Calu3 (cell line): ENCODE measurements around the gene MLLT6. TPM values are rescaled to one million over a fixed set of nuclear protein-coding genes. Genes with fewer than 3 reads are reported as not detected.

ENCODE experiments used
- BruUV-seq: library from RNA; stranded (reverse); fragments of 400-500 nt; replicated peaks from 2 replicates; lab custom pipeline; 2021; lab: Mats Ljungman, UMichigan
- CTCF ChIA-PET: fragments of 300-600 bp; sonication (Branson Sonifier 250); formaldehyde crosslinking; loops from one replicate; lab custom pipeline; 2022; ENCODE audit warnings: antibody characterized with exemption; lab: Charles Lee
- DNase-seq: peaks from one replicate; pipeline ENCODE4 v3.0.0; 2022
- H3K27ac Mint-ChIP-seq: one replicate; pipeline ENCODE4 v1.8.0; 2022; ENCODE audit warnings: mixed read lengths; ENCODE audit not compliant: unreplicated experiment
- H3K27me3 Mint-ChIP-seq: one replicate; pipeline ENCODE4 v1.8.0; 2022; ENCODE audit warnings: mixed read lengths; ENCODE audit not compliant: unreplicated experiment
- H3K36me3 Mint-ChIP-seq: one replicate; pipeline ENCODE4 v1.8.0; 2022; ENCODE audit warnings: mild to moderate bottlenecking, moderate library complexity, mixed read lengths; ENCODE audit not compliant: insufficient read depth, unreplicated experiment
- H3K4me1 Mint-ChIP-seq: one replicate; pipeline ENCODE4 v1.8.0; 2022; ENCODE audit warnings: mild to moderate bottlenecking, low read depth, mixed read lengths; ENCODE audit not compliant: unreplicated experiment
- H3K4me3 Mint-ChIP-seq: one replicate; pipeline ENCODE4 v1.8.0; 2022; ENCODE audit warnings: mild to moderate bottlenecking, low read depth, moderate library complexity, mixed read lengths; ENCODE audit not compliant: unreplicated experiment
- H3K9me3 Mint-ChIP-seq: one replicate; pipeline ENCODE4 v1.8.0; 2022; ENCODE audit warnings: low read depth, mixed read lengths; ENCODE audit not compliant: unreplicated experiment
- intact Hi-C: fragments of 100-400 bp; cut with micrococcal nuclease; formaldehyde crosslinking; loops from one replicate; pipeline ENCODE4 v1.10.0; 2022; ENCODE audit not compliant: unreplicated experiment
- total RNA-seq: library from RNA; stranded (reverse); gene quantifications from 2 replicates; pipeline ENCODE4 v1.2.3, GENCODE V29; 2022
- TF ChIP-seq, protein P1 (sequence below): fragments of 200-600 bp; IDR thresholded peaks from one replicate; pipeline ENCODE4 v1.8.0; 2022; ENCODE audit warnings: antibody characterized with exemption; ENCODE audit not compliant: unreplicated experiment

The MLLT6 gene
- total RNA-seq, 1 experiment from 2014 or later: 463 TPM

DNA sequence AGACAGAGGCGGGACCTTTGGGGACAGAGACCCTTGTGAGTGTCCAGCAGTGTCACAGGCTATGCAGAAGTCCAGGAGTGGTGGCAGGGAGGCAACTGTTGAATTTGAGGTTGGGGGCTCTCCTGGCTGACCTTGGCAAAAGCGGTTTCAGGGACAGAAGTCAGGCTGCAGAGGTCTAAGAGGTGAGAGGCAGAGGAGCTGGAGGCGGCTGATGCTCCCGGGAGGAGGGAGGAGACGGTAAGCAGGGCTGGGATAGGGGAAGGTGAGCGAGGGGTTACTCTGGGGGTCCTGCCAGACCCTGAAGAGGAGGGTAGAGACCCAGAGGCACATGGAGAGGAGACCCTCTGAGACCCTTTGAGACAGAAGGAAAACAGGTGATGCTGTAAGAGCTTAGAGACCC lies 35.6 kb upstream of the MLLT6 start:
- Mint-ChIP-seq H3K27me3 (peaks cover 72% of the 10 kb centered on the region), H3K9me3 (no peaks in the 10 kb centered on the region), H3K27ac (no peak overlapping the region), H3K36me3 (peaks cover 20% of the 10 kb centered on the region), H3K4me1 (peaks cover 15% of the 10 kb centered on the region), H3K4me3 (no peak overlapping the region)
- BruUV-seq: no TSS peak
- intact Hi-C loops: loop anchor here (5.0 kb wide), 1 partner anchor 227 kb away; no protein-coding TSS in a partner anchor
- TF ChIP-seq, protein P1, sequence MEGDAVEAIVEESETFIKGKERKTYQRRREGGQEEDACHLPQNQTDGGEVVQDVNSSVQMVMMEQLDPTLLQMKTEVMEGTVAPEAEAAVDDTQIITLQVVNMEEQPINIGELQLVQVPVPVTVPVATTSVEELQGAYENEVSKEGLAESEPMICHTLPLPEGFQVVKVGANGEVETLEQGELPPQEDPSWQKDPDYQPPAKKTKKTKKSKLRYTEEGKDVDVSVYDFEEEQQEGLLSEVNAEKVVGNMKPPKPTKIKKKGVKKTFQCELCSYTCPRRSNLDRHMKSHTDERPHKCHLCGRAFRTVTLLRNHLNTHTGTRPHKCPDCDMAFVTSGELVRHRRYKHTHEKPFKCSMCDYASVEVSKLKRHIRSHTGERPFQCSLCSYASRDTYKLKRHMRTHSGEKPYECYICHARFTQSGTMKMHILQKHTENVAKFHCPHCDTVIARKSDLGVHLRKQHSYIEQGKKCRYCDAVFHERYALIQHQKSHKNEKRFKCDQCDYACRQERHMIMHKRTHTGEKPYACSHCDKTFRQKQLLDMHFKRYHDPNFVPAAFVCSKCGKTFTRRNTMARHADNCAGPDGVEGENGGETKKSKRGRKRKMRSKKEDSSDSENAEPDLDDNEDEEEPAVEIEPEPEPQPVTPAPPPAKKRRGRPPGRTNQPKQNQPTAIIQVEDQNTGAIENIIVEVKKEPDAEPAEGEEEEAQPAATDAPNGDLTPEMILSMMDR: no peak
- no peak for DNase-seq
- CTCF ChIA-PET: interaction anchor here (0.8 to 10.9 kb wide), 8 partner anchors 13 to 246 kb away, joined by 3 to 496 read pairs (median 4); no protein-coding TSS in a partner anchor

DNA sequence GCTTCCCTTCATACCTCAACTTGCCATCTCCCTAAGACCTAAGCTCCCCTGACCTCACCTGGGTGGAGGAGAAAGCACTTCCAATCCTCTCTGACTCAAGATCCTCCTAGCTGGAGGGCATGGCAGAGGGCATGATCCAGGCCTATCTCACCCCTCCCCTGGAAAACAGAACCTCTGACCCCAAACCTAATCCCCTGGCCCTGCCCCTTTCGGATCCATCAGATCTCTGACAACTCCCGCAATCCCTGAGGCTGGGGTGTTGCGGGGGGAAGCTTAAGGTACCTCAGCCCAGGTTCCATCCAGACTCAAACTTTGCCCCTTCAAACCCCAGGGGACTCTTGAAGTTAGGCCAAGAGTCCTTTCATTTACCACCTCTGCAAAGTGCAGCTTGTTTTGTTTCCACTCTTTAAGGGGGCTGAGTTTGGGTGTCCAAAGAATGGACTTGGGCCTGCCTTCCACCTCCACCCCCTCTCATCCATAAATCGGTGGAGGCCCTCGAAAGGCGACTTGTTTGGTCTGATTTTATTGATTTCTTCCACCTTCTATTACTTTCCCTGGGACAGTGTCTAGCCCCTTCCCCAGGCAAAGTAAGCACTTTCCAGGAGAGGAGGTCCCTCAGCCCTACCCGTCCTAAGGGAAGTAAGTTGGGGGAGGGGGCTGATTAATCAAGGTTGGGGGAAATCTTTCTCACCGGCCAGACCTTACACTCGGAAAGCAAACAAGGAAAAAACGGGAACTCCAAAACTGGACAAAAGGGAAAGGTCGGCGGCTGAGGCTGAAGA lies 32.9 kb upstream of the MLLT6 start:
- BruUV-seq: no TSS peak
- TF ChIP-seq, protein P1: no peak
- H3K27ac Mint-ChIP-seq: no peak overlapping the region
- peaks cover 37% of the 10 kb centered on the region for H3K4me1 Mint-ChIP-seq
- H3K36me3 Mint-ChIP-seq: peaks cover 41% of the 10 kb centered on the region
- intact Hi-C loops: loop anchor here (10.0 kb wide), 1 partner anchor 183 kb away; the partner anchor contains the start of gene RPL23
- no peak overlapping the region for H3K4me3 Mint-ChIP-seq
- peaks cover 85% of the 10 kb centered on the region for H3K27me3 Mint-ChIP-seq
- CTCF ChIA-PET: interaction anchor here (0.6 to 1.8 kb wide), 4 partner anchors 14 to 1102 kb away, joined by 3 to 10 read pairs (median 4); no protein-coding TSS in a partner anchor
- no peak for DNase-seq
- H3K9me3 Mint-ChIP-seq: no peaks in the 10 kb centered on the region

DNA sequence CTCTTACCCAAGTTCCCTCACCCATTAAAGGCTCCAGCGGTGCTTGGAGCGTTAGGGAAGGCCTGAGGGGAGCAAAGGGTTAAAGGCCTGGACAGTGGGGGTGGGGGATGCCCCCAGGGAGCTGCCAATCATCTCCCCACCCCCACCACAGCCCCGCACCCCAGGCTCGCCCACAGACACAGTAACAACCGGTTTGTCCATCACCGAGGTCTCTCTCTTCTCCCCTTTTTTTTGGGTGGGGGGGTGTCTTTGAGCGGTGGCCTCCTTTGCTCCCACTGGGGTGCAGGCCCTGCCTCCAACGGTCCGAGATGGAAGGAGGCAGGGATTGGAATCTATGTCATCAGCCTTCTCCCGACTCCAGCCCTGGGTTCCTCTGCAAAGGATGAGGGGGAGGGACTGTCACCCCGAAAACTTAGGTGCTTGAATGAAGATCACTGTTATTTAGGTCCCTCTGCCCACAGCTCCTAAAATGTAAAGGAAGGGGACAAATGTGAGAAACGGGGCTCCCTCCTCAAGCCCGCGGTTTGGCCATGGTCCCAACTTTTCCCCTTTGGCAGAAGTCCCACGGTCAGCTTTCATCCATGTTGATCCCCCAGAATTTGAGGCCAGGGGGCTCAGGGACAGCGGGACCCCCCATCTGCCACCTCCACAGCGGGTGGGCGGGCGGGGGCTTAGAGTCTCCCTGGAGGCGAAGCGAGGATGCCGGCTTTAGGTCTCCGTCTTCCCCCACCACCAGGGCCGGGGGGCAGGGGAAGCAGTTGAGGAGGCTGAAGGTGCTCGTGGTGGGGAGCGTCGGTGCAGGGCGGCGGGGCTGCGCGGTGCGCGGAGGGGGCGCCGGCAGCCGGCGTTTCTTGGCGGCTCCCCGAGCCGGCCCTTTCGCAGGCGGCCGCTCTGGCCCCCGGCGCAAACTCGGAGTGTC lies 32.0 kb upstream of the MLLT6 start:
- no peaks in the 10 kb centered on the region for H3K9me3 Mint-ChIP-seq
- H3K27me3 Mint-ChIP-seq: peaks cover 80% of the 10 kb centered on the region
- peak overlapping the region; percentile 66 for H3K4me3 Mint-ChIP-seq
- H3K36me3 Mint-ChIP-seq: peaks cover 47% of the 10 kb centered on the region
- no peak for DNase-seq
- no peak overlapping the region for H3K27ac Mint-ChIP-seq
- TF ChIP-seq, protein P1: no peak
- CTCF ChIA-PET: interaction anchor here (0.6 to 2.8 kb wide), 3 partner anchors 13 to 114 kb away, joined by 3 to 26 read pairs (median 5); no protein-coding TSS in a partner anchor
- H3K4me1 Mint-ChIP-seq: peaks cover 34% of the 10 kb centered on the region
- BruUV-seq: no TSS peak
- intact Hi-C loops: loop anchor here (10.0 kb wide), 1 partner anchor 182 kb away; the partner anchor contains the start of gene RPL23

DNA sequence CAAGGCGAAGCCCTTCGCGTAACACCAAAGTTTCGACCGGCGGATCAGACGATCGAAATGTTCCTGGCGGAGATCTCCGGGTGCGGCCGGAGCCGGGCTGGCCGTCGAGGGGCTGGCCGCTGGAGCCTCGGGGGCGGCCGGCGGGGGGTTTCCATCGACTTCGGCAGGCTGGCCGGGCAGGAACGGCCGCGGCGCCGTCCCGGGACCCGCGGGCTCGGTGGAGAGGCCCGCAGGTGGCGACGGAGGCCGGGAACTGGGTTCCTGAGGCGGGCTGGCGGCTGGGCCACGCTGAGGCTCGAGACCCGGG lies 31.4 kb upstream of the MLLT6 start:
- CTCF ChIA-PET: interaction anchor here (1.8 to 2.8 kb wide), 3 partner anchors 11 to 115 kb away, joined by 5 to 26 read pairs (median 6); no protein-coding TSS in a partner anchor
- Mint-ChIP-seq H3K27ac (no peak overlapping the region), H3K9me3 (no peaks in the 10 kb centered on the region), H3K27me3 (peaks cover 80% of the 10 kb centered on the region), H3K4me3 (peak overlapping the region; percentile 66), H3K4me1 (peaks cover 34% of the 10 kb centered on the region), H3K36me3 (peaks cover 47% of the 10 kb centered on the region)
- no TSS peak for BruUV-seq
- DNase-seq: no peak
- intact Hi-C loops: loop anchor here (10.0 kb wide), 1 partner anchor 181 kb away; the partner anchor contains the start of gene RPL23
- TF ChIP-seq, protein P1: no peak
